K562 treated with DMSO at 1 percent for 4 hours (cell line): ENCODE data around the gene TVP23C. TPM values are rescaled to one million over a fixed set of nuclear protein-coding genes. Genes with fewer than 3 reads are reported as not detected.

Experiments
- total RNA-seq: library from RNA; unstranded; fragments of 300-600 nt; gene quantifications from 2 replicates; pipeline ENCODE4 v1.2.3, GENCODE V29; 2022; ENCODE audit not compliant: insufficient read depth

The TVP23C gene
- total RNA-seq, result 4.9 and 8.2 TPM in 2 replicates

DNA sequence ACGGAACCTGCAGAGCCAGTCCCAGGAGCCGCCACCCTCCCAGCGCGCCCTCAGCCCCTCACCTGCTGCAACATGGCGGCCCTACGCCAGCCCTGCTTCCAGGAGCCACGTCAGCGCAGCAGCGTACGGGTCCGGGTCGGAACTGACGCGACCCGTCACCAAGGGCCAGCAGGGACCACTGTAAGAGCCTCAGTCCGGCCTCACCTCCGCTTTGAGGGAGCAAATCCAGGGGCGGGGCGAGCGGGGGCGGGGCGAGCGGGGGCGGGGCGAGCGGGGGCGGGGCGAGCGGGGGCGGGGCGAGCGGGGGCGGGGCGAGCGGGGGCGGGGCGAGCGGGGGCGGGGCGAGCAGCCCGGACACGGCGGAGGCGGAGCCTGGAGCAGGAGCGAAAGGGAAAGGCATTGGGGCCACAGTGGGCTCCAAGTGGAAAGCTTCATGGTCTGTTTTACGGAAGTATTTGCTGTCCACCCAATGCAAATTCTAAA lies at the start of gene TVP23C:
Gene TVP23C, minus strand, starts transcription at position 109 of the 483 bp plus-strand sequence. Its CDS starts 35 bp downstream, at position 74.

DNA sequence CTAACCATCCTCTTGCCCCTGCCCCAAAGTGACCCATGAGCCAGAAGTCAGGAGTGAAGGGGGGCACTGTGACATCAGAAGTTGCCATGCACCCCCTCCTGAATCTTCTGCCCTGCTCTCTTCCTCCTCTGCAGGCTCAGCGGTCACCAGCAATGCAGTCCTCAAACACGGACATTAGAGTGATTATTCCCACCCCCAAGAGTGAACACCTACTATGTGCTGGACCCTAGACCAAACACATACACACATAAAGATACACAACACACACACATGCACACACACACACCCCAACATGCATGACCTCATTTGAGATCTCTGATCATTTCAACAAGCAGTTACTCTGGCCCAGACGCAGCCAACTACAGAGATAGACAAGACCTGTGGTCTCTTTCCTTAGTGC lies 95.7 kb downstream of the TVP23C start, which contains the start of gene CDRT4:
Gene CDRT4, minus strand, starts transcription at position 30 of the 400 bp plus-strand sequence. CDS start 27,383 bp downstream, outside the sequence.

Other genes with a start within 250 kb of the TVP23C start
- gene TEKT3, start 221.9 kb downstream of the TVP23C start, total RNA-seq, result not detected in 2 replicates
- 4.4 and 9.0 TPM in 2 replicates for gene CDRT4, start 95.9 kb downstream of the TVP23C start, total RNA-seq
- gene FBXW10B, start 56.2 kb upstream of the TVP23C start, total RNA-seq, result not detected in 2 replicates
- 6.3 and 8.9 TPM in 2 replicates for gene TRIM16, start 120.8 kb upstream of the TVP23C start, total RNA-seq
- gene ZNF286A, start 136.3 kb upstream of the TVP23C start, total RNA-seq, result 4.4 and 5.7 TPM in 2 replicates
- not detected in 2 replicates for gene TBC1D26, start 168.8 kb upstream of the TVP23C start, total RNA-seq